Sigmoid colon (tissue), 4 donors: ENCODE results near the gene ARSG.

Experiments
- POLR2A ChIP-seq, 2 donors: fragments of 450-650 bp; IDR thresholded peaks; one replicate each; pipeline ENCODE4 v1.6.1; 2016; ENCODE audit warnings: antibody characterized with exemption in 2 of 2, mild to moderate bottlenecking in 2 of 2, moderate library complexity in 2 of 2
- POLR2AphosphoS5 ChIP-seq, 4 donors: sonication (generic); formaldehyde crosslinking; IDR thresholded peaks; one replicate each; pipeline ENCODE4 v1.6.1; 2017; ENCODE audit warnings: antibody characterized with exemption in 4 of 4
- TF ChIP-seq, protein P1 (sequence below), 4 experiments: fragments of 450-650 bp in 3 of 4; fragments of 200-600 bp in 1 of 4; IDR thresholded peaks; one replicate each; pipeline ENCODE4 v1.5.1; 2016 to 2019; ENCODE audit warnings: antibody characterized with exemption in 4 of 4, mild to moderate bottlenecking in 3 of 4, moderate library complexity in 2 of 4

GRCh38 chr17:68322630-68323029 is 31.3 kb downstream of the ARSG start:
- TF ChIP-seq, protein P1, sequence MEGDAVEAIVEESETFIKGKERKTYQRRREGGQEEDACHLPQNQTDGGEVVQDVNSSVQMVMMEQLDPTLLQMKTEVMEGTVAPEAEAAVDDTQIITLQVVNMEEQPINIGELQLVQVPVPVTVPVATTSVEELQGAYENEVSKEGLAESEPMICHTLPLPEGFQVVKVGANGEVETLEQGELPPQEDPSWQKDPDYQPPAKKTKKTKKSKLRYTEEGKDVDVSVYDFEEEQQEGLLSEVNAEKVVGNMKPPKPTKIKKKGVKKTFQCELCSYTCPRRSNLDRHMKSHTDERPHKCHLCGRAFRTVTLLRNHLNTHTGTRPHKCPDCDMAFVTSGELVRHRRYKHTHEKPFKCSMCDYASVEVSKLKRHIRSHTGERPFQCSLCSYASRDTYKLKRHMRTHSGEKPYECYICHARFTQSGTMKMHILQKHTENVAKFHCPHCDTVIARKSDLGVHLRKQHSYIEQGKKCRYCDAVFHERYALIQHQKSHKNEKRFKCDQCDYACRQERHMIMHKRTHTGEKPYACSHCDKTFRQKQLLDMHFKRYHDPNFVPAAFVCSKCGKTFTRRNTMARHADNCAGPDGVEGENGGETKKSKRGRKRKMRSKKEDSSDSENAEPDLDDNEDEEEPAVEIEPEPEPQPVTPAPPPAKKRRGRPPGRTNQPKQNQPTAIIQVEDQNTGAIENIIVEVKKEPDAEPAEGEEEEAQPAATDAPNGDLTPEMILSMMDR (IDR thresholded peaks at IDR 0.05) = no peak
- TF ChIP-seq POLR2AphosphoS5 (IDR thresholded peaks at IDR 0.05) = no peak
- no peak for TF ChIP-seq POLR2A (IDR thresholded peaks at IDR 0.05)
